Measurements from ENCODE around the gene STAT1. TPM values are rescaled to one million over a fixed set of nuclear protein-coding genes. Genes with fewer than 3 reads are reported as not detected.

STAT1 gene
- total RNA-seq, 2 experiments from 2014 or later = 56.6 to 57.8 TPM

GRCh38 chr2:190976521-190976920 lies 37.5 kb downstream of the STAT1 start:
- peaks cover 26% of the 10 kb centered on the region for H3K4me1 Mint-ChIP-seq (ENCODE audit: low read depth)
- intact Hi-C loops (cut with DNase I, micrococcal nuclease) = loop anchor here in 1 of 2 experiments (5.0 kb wide), 1 partner anchor 36 kb away; the partner anchor contains the start of gene STAT1
- CTCF ChIA-PET = no interaction called here
- POLR2A ChIA-PET = interaction anchor here (0.6 to 1.9 kb wide), 3 partner anchors 9 to 662 kb away, joined by 3 to 6 read pairs (median 3); no protein-coding TSS in a partner anchor
- H3K36me3 Mint-ChIP-seq (ENCODE audit: low read depth) = peaks cover 98% of the 10 kb centered on the region
- H3K27ac ChIP-seq (ENCODE audit: low read depth in 1 of 2, low read length in 2 of 2) = no peak overlapping the region
- TF ChIP-seq CTCF (IDR thresholded peaks at IDR 0.05) = no peak
- no peaks in the 10 kb centered on the region for H3K9me3 Mint-ChIP-seq
- no peaks in the 10 kb centered on the region for H3K27me3 ChIP-seq (ENCODE audit: control insufficient read depth in 1 of 2, insufficient read depth in 2 of 2, low read length in 2 of 2)
- no peaks in the 10 kb centered on the region for H3K9me3 ChIP-seq (ENCODE audit: control insufficient read depth in 1 of 2, insufficient read depth in 1 of 2, low read length in 2 of 2)
- no peaks in the 10 kb centered on the region for H3K27me3 Mint-ChIP-seq
- no peak overlapping the region for H3K4me3 Mint-ChIP-seq
- peaks cover 6% of the 10 kb centered on the region for H3K4me1 ChIP-seq (ENCODE audit: insufficient read depth, low read length)
- H3K4me3 ChIP-seq (ENCODE audit: low read length) = no peak overlapping the region
- peak overlapping the region; percentile 72 for H3K27ac Mint-ChIP-seq
- ATAC-seq (ENCODE audit: poor library complexity) = no peak
- peaks cover 100% of the 10 kb centered on the region for H3K36me3 ChIP-seq (ENCODE audit: insufficient read depth, low read length)
- no peak for DNase-seq

GRCh38 chr2:190974629-190975361 lies 39.2 kb downstream of the STAT1 start:
- no peaks in the 10 kb centered on the region for H3K27me3 Mint-ChIP-seq
- H3K27me3 ChIP-seq (ENCODE audit: control insufficient read depth in 1 of 2, insufficient read depth in 2 of 2, low read length in 2 of 2) = no peaks in the 10 kb centered on the region
- no peak overlapping the region for H3K4me3 Mint-ChIP-seq
- no peaks in the 10 kb centered on the region for H3K9me3 ChIP-seq (ENCODE audit: control insufficient read depth in 1 of 2, insufficient read depth in 1 of 2, low read length in 2 of 2)
- ATAC-seq (ENCODE audit: poor library complexity) (no peak), DNase-seq (no peak)
- peaks cover 98% of the 10 kb centered on the region for H3K36me3 Mint-ChIP-seq (ENCODE audit: low read depth)
- H3K9me3 Mint-ChIP-seq = no peaks in the 10 kb centered on the region
- H3K4me3 ChIP-seq (ENCODE audit: low read length) = no peak overlapping the region
- ChIA-PET POLR2A (interaction anchor here (0.8 to 1.9 kb wide), 4 partner anchors 7 to 37 kb away, joined by 3 to 9 read pairs (median 4); no protein-coding TSS in a partner anchor), CTCF (interaction anchor here (1.5 kb wide), 1 partner anchor 92 kb away, joined by 3 read pairs; no protein-coding TSS in a partner anchor)
- H3K4me1 Mint-ChIP-seq (ENCODE audit: low read depth) = peaks cover 17% of the 10 kb centered on the region
- TF ChIP-seq CTCF (IDR thresholded peaks at IDR 0.05) = no peak
- peak overlapping the region; percentile 71 for H3K27ac Mint-ChIP-seq
- H3K36me3 ChIP-seq (ENCODE audit: insufficient read depth, low read length) = peaks cover 100% of the 10 kb centered on the region
- intact Hi-C loops (cut with DNase I, micrococcal nuclease) = loop anchor here in 1 of 2 experiments (5.0 kb wide), 1 partner anchor 38 kb away; the partner anchor contains the start of gene STAT1
- H3K4me1 ChIP-seq (ENCODE audit: insufficient read depth, low read length) = no peaks in the 10 kb centered on the region
- no peak overlapping the region for H3K27ac ChIP-seq (ENCODE audit: low read depth in 1 of 2, low read length in 2 of 2)

DNA sequence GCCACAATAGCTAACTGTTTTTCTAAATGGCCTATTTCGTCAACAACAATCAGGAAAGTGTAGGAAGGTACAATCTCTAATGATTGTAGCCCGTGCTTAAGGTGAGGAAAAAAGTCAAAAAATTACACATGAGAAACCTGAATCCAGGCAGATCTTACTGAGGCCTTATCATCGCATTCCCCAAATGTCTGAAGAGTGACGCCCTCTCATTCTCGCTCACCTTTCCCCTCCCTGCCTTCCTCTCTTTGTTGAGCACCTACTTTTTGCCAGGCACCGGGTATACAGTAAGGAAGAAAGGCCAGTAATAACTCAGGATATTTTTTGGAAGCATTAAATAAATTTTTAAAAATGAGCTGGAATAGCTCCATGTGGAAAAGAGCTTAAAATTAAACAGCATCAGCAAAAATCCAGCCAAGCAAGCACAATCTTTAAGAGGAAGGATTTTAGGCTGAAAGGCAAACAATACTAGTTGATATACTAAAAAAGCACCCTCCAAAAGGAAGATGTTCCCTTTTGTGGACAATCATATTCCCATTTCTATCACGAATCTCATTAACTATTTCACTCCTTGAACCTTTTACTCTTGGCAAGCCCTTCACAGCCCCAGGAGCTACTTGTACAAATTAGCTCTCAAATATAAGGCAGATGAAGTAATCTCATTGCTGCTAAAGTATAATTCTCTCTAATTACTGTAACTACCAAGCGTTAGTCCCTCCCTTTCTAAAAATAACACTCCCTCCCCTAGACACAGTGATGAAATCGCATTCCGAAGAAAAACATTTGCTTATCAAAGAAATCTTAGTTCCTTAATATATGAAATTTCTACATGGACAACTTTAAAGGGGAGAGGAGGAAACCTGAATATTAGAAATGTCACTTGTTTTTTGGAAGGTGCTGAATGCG lies 40.0 kb downstream of the STAT1 start:
- no peak overlapping the region for H3K4me3 Mint-ChIP-seq
- no peaks in the 10 kb centered on the region for H3K9me3 ChIP-seq (ENCODE audit: control insufficient read depth in 1 of 2, insufficient read depth in 1 of 2, low read length in 2 of 2)
- CTCF ChIA-PET = interaction anchor here (1.1 to 1.5 kb wide), 2 partner anchors 11 to 91 kb away, joined by 3 read pairs; no protein-coding TSS in a partner anchor

More for the DNA sequence above, 40.0 kb downstream of the STAT1 start:
- no peak for TF ChIP-seq CTCF (IDR thresholded peaks at IDR 0.05)
- Mint-ChIP-seq H3K4me1 (ENCODE audit: low read depth) (peaks cover 19% of the 10 kb centered on the region), H3K9me3 (no peaks in the 10 kb centered on the region), H3K27ac (peak overlapping the region; percentile 71), H3K27me3 (no peaks in the 10 kb centered on the region), H3K36me3 (ENCODE audit: low read depth) (peaks cover 98% of the 10 kb centered on the region)
- no peaks in the 10 kb centered on the region for H3K27me3 ChIP-seq (ENCODE audit: control insufficient read depth in 1 of 2, insufficient read depth in 2 of 2, low read length in 2 of 2)
- ATAC-seq (ENCODE audit: poor library complexity) (no peak), DNase-seq (no peak)
- no peak overlapping the region for H3K4me3 ChIP-seq (ENCODE audit: low read length)
- POLR2A ChIA-PET = interaction anchor here (0.8 to 1.8 kb wide), 4 partner anchors 10 to 93 kb away, joined by 3 to 9 read pairs (median 4); no protein-coding TSS in a partner anchor
- no peak overlapping the region for H3K27ac ChIP-seq (ENCODE audit: low read depth in 1 of 2, low read length in 2 of 2)
- H3K4me1 ChIP-seq (ENCODE audit: insufficient read depth, low read length) = no peaks in the 10 kb centered on the region
- intact Hi-C loops (cut with DNase I, micrococcal nuclease) = no loop called here
- H3K36me3 ChIP-seq (ENCODE audit: insufficient read depth, low read length) = peaks cover 100% of the 10 kb centered on the region

Data from CD4-positive, alpha-beta T cell (primary cell).